GM04503 (cell line): ENCODE data around the gene UNC5C.

Experiments used
- DNase-seq: peaks from one replicate; pipeline ENCODE4 v3.0.0-alpha.2; 2012; ENCODE audit warnings: low read depth

The UNC5C gene

GRCh38 chr4:95546221-95546620 lies 2.6 kb downstream of the UNC5C start:
- DNase-seq: no peak

GRCh38 chr4:95545546-95545945 lies 3.2 kb downstream of the UNC5C start:
- no peak for DNase-seq

- no peak for DNase-seq
These were observed 4.4 kb downstream of the UNC5C start for GRCh38 chr4:95544113-95545103.

GRCh38 chr4:95541889-95542607 lies 6.7 kb downstream of the UNC5C start:
- no peak for DNase-seq

GRCh38 chr4:95541094-95541493 lies 7.7 kb downstream of the UNC5C start:
- DNase-seq: no peak

GRCh38 chr4:95540227-95540626 lies 8.5 kb downstream of the UNC5C start:
- DNase-seq: no peak

GRCh38 chr4:95539106-95539505 lies 9.7 kb downstream of the UNC5C start:
- no peak for DNase-seq

- no peak for DNase-seq
These were observed 10.8 kb downstream of the UNC5C start for GRCh38 chr4:95537863-95538488.

GRCh38 chr4:95537191-95537590 lies 11.6 kb downstream of the UNC5C start:
- DNase-seq: no peak

- DNase-seq: no peak
These were observed 12.1 kb downstream of the UNC5C start for GRCh38 chr4:95536650-95537049.

GRCh38 chr4:95535180-95535579 lies 13.6 kb downstream of the UNC5C start:
- no peak for DNase-seq

GRCh38 chr4:95534032-95534431 lies 14.7 kb downstream of the UNC5C start:
- no peak for DNase-seq

- DNase-seq: no peak
These were observed 15.5 kb downstream of the UNC5C start for GRCh38 chr4:95533254-95533653.

- no peak for DNase-seq
These were observed 16.5 kb downstream of the UNC5C start for GRCh38 chr4:95532305-95532704.

GRCh38 chr4:95531141-95531540 lies 17.6 kb downstream of the UNC5C start:
- no peak for DNase-seq

GRCh38 chr4:95529946-95530345 lies 18.8 kb downstream of the UNC5C start:
- DNase-seq: no peak

- no peak for DNase-seq
These were observed 20.3 kb downstream of the UNC5C start for GRCh38 chr4:95528388-95528948.

GRCh38 chr4:95526075-95526474 lies 22.7 kb downstream of the UNC5C start:
- DNase-seq: no peak

GRCh38 chr4:95524729-95525128 lies 24.0 kb downstream of the UNC5C start:
- no peak for DNase-seq

GRCh38 chr4:95524184-95524583 lies 24.6 kb downstream of the UNC5C start:
- DNase-seq: no peak

GRCh38 chr4:95522682-95523530 lies 25.9 kb downstream of the UNC5C start:
- no peak for DNase-seq
